DND-41 (cell line): Measurements from ENCODE around the gene MMD2.

Experiments used
- ATAC-seq: fragments of 200-7000 bp; cut with Tn5 transposase; 3 replicates; pipeline ENCODE4 v1.9.1; 2021; ENCODE audit warnings: low read depth; ENCODE audit not compliant: insufficient read depth
- DNase-seq: peaks from one replicate; pipeline ENCODE4 v3.0.0-alpha.2; 2020
- H2AFZ ChIP-seq: 2 replicates; pipeline ENCODE4 v1.6.0; 2012; ENCODE audit warnings: low read depth, low read length
- H3K27ac ChIP-seq: 2 replicates; pipeline ENCODE4 v1.5.1; 2012; ENCODE audit warnings: low read length, inconsistent platforms
- H3K27me3 ChIP-seq: fragments of 200-600 bp; sonication (generic); 2 replicates; pipeline ENCODE4 v1.6.0; 2012; ENCODE audit warnings: low read length, mild to moderate bottlenecking, inconsistent platforms; ENCODE audit not compliant: insufficient read depth, poor library complexity
- H3K36me3 ChIP-seq: 2 replicates; pipeline ENCODE4 v1.5.1; 2012; ENCODE audit warnings: low read length, inconsistent platforms; ENCODE audit not compliant: insufficient read depth
- H3K4me1 ChIP-seq: 2 replicates; pipeline ENCODE4 v1.5.1; 2012; ENCODE audit warnings: mild to moderate bottlenecking, low read length; ENCODE audit not compliant: insufficient read depth
- H3K4me2 ChIP-seq: 2 replicates; pipeline ENCODE4 v1.6.0; 2012; ENCODE audit warnings: mild to moderate bottlenecking, moderate library complexity, low read length, inconsistent platforms; ENCODE audit not compliant: insufficient read depth
- H3K4me3 ChIP-seq, 2 experiments: fragments of 200-600 bp in 1 of 2; shearing (Covaris generic) in 1 of 2; 2 replicates each; pipeline ENCODE4 v1.5.1; 2012 to 2016; ENCODE audit warnings: inconsistent platforms in 2 of 2, low read length in 2 of 2, mild to moderate bottlenecking in 2 of 2, low read depth in 1 of 2, moderate library complexity in 1 of 2
- H3K79me2 ChIP-seq: 2 replicates; pipeline ENCODE4 v1.6.0; 2012; ENCODE audit warnings: low read length, inconsistent platforms; ENCODE audit not compliant: insufficient read depth
- H3K9ac ChIP-seq: 2 replicates; pipeline ENCODE4 v1.6.0; 2012; ENCODE audit warnings: low read depth, mild to moderate bottlenecking, inconsistent platforms, low read length, moderate library complexity
- H3K9me3 ChIP-seq: 2 replicates; pipeline ENCODE4 v1.5.1; 2012; ENCODE audit warnings: low read length, moderate library complexity, mild to moderate bottlenecking, inconsistent platforms; ENCODE audit not compliant: insufficient read depth, severe bottlenecking
- H4K20me1 ChIP-seq: 2 replicates; pipeline ENCODE4 v1.6.0; 2012; ENCODE audit warnings: low read length; ENCODE audit not compliant: insufficient read depth
- EZH2 ChIP-seq: IDR thresholded peaks from 3 replicates; pipeline ENCODE4 v1.6.1; 2012; ENCODE audit warnings: borderline replicate concordance, low read depth, mild to moderate bottlenecking, moderate library complexity, low read length, inconsistent platforms; ENCODE audit not compliant: severe bottlenecking
- TF ChIP-seq, protein P1 (sequence below): IDR thresholded peaks from 2 replicates; pipeline ENCODE4 v1.5.1; 2012; ENCODE audit warnings: borderline replicate concordance, low read length, moderate library complexity, mild to moderate bottlenecking; ENCODE audit not compliant: poor library complexity, severe bottlenecking; ENCODE audit errors: extremely low read depth

Gene MMD2

GRCh38 chr7:4931943-4932342, 27.0 kb downstream of the MMD2 start:
- Histone ChIP-seq H3K27ac (no peak overlapping the region), H3K27me3 (no peaks in the 10 kb centered on the region), H4K20me1 (no peaks in the 10 kb centered on the region), H3K9me3 (no peaks in the 10 kb centered on the region), H3K9ac (no peak overlapping the region), H3K4me3 (no peak overlapping the region), H2AFZ (no peak overlapping the region), H3K79me2 (no peaks in the 10 kb centered on the region), H3K4me1 (no peaks in the 10 kb centered on the region), H3K4me2 (no peak overlapping the region), H3K36me3 (no peaks in the 10 kb centered on the region)
- no peak for ATAC-seq
- DNase-seq, result peak; percentile 6
- no peak for TF ChIP-seq EZH2
- TF ChIP-seq, protein P1, sequence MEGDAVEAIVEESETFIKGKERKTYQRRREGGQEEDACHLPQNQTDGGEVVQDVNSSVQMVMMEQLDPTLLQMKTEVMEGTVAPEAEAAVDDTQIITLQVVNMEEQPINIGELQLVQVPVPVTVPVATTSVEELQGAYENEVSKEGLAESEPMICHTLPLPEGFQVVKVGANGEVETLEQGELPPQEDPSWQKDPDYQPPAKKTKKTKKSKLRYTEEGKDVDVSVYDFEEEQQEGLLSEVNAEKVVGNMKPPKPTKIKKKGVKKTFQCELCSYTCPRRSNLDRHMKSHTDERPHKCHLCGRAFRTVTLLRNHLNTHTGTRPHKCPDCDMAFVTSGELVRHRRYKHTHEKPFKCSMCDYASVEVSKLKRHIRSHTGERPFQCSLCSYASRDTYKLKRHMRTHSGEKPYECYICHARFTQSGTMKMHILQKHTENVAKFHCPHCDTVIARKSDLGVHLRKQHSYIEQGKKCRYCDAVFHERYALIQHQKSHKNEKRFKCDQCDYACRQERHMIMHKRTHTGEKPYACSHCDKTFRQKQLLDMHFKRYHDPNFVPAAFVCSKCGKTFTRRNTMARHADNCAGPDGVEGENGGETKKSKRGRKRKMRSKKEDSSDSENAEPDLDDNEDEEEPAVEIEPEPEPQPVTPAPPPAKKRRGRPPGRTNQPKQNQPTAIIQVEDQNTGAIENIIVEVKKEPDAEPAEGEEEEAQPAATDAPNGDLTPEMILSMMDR, result no peak

GRCh38 chr7:4929005-4929404, 30.0 kb downstream of the MMD2 start:
- no peaks in the 10 kb centered on the region for H3K27me3 ChIP-seq
- no peak overlapping the region for H3K27ac ChIP-seq
- H3K79me2 ChIP-seq, result no peaks in the 10 kb centered on the region

GRCh38 chr7:4928445-4928844, 30.5 kb downstream of the MMD2 start:
- H3K4me1 ChIP-seq, result no peaks in the 10 kb centered on the region

More at GRCh38 chr7:4929005-4929404, 30.0 kb downstream of the MMD2 start:
- H3K4me1 ChIP-seq, result no peaks in the 10 kb centered on the region
- H3K4me3 ChIP-seq, result no peak overlapping the region
- no peaks in the 10 kb centered on the region; the same call in 1 of the 2 replicates for H4K20me1 ChIP-seq
- no peak for DNase-seq
- TF ChIP-seq, protein P1, result no peak
- TF ChIP-seq EZH2, result no peak
- H2AFZ ChIP-seq, result no peak overlapping the region
- no peak overlapping the region for H3K9ac ChIP-seq
- H3K4me2 ChIP-seq, result no peak overlapping the region
- H3K36me3 ChIP-seq, result no peaks in the 10 kb centered on the region
- no peaks in the 10 kb centered on the region for H3K9me3 ChIP-seq
- ATAC-seq, result no peak

More at GRCh38 chr7:4928445-4928844, 30.5 kb downstream of the MMD2 start:
- no peak overlapping the region for H2AFZ ChIP-seq
- H3K4me3 ChIP-seq, result no peak overlapping the region
- H4K20me1 ChIP-seq, result no peaks in the 10 kb centered on the region; the same call in 1 of the 2 replicates
- ATAC-seq, result no peak
- no peaks in the 10 kb centered on the region for H3K27me3 ChIP-seq
- DNase-seq, result no peak
- no peaks in the 10 kb centered on the region for H3K36me3 ChIP-seq
- no peak overlapping the region for H3K9ac ChIP-seq
- TF ChIP-seq, protein P1, result no peak
- no peak for TF ChIP-seq EZH2
- no peaks in the 10 kb centered on the region for H3K79me2 ChIP-seq
- no peak overlapping the region for H3K4me2 ChIP-seq
- no peak overlapping the region for H3K27ac ChIP-seq
- H3K9me3 ChIP-seq, result no peaks in the 10 kb centered on the region
